Erythroblast (primary cell): ENCODE measurements around the gene ATL2.

Experiments
- GATA1 ChIP-seq: IDR thresholded peaks from 2 replicates; pipeline ENCODE4 v1.6.1; 2011; ENCODE audit warnings: low read depth, mild to moderate bottlenecking, control low read depth, low read length, moderate library complexity
- POLR2A ChIP-seq: IDR thresholded peaks from 2 replicates; pipeline ENCODE4 v1.6.1; 2011; ENCODE audit warnings: mild to moderate bottlenecking, low read length

- TF ChIP-seq POLR2A (no peak), GATA1 (no peak)
Measured at GRCh38 chr2:38248255-38248654, 128.8 kb downstream of the ATL2 start.
